Omental fat pad (tissue), 4 donors: Measurements from ENCODE around the gene TLK1. TPM values are rescaled to one million over a fixed set of nuclear protein-coding genes. Genes with fewer than 3 reads are reported as not detected.
"Not testable (repeated sequence)": the region's sequence is repeated elsewhere in the genome, so short reads cannot be mapped to it uniquely, and the experiment has no call there.

Experiments used
- ATAC-seq: fragments of 150-250 bp; one replicate; pipeline ENCODE4 v1.9.1; 2016; ENCODE audit warnings: mild to moderate bottlenecking, moderate library complexity; ENCODE audit not compliant: low FRiP score
- DNase-seq: peaks from one replicate; pipeline ENCODE4 v3.0.0-alpha.2; 2019; ENCODE audit warnings: low spot score
- total RNA-seq, 4 donors: library from RNA; depleted of rRNA; stranded (reverse); fragments of >200 nt; gene quantifications; one replicate each; pipeline ENCODE4 v1.1.0, GENCODE V29; 2016
- TF ChIP-seq, protein P1 (sequence below), 3 donors: fragments of 450-650 bp; IDR thresholded peaks; one replicate each; pipeline ENCODE4 v1.5.1; 2016 to 2017; ENCODE audit warnings: antibody characterized with exemption in 3 of 3, mild to moderate bottlenecking in 3 of 3, moderate library complexity in 2 of 3

TLK1 gene
- total RNA-seq, 4 donors from 2014 or later = 18.1 to 34.1 (median 27.3) TPM

DNA sequence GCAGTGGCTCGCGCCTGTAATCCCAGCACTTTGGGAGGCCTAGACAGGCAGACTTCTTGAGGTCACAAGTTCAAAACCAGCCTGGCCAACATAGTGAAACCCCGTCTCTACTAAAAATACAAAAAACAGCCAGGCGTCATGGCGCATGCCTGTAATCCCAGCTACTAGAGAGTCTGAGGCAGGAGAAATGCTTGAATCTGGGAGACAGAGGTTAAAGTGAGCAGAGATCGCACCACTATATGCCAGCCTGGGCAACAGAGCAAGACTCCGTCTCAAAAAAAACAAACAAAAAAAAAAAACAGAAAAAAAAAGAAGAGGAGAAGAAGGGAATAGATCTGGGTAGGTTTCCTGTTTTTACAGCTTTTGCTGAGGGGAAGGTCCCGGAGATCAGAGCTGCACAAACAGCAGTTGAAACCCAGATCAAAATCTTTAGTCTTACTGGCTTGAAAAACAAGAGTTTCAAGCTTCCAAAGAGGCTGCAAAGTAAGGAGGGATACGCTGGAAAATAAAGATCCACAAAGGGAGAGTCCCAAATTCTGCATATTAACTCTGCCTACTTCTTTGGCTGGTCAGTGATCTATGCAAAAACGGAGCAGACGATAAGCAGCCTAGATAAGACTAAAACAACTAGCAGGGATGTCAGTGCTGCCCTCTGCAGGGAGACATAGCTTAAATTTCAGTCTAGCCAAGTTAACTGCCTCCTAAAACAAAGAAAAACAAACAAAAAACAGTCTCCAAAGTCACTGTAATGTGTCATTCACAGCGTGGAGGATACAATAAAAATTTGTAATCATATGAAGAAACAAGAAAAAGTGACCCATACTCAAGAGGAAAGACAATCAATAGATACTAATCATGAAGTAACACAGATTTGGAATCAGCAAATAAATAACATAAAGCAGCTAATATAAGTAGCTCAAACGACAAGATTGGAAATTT is 74.1 kb downstream of the TLK1 start:
- no peak for DNase-seq
- TF ChIP-seq, protein P1, sequence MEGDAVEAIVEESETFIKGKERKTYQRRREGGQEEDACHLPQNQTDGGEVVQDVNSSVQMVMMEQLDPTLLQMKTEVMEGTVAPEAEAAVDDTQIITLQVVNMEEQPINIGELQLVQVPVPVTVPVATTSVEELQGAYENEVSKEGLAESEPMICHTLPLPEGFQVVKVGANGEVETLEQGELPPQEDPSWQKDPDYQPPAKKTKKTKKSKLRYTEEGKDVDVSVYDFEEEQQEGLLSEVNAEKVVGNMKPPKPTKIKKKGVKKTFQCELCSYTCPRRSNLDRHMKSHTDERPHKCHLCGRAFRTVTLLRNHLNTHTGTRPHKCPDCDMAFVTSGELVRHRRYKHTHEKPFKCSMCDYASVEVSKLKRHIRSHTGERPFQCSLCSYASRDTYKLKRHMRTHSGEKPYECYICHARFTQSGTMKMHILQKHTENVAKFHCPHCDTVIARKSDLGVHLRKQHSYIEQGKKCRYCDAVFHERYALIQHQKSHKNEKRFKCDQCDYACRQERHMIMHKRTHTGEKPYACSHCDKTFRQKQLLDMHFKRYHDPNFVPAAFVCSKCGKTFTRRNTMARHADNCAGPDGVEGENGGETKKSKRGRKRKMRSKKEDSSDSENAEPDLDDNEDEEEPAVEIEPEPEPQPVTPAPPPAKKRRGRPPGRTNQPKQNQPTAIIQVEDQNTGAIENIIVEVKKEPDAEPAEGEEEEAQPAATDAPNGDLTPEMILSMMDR (IDR thresholded peaks at IDR 0.05) = no peak
- ATAC-seq = no peak

DNA sequence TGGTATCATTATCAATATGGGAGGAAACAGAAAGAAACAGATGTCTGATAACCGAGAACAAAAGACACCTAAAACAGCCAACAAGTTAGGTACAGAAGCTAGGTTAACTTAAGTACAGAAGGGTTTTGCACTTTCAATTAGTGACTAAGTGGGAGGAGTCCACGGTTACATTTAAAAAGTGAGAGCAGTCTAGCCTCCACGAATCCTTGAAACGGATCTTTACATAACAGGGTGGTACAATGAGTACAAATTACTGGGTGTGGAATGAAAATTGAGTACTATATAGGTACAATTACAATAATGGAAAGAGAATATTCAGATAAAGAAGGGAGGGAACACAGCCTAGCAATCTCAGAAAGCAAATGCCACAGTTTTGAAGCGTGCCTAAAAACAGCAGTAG is 76.6 kb downstream of the TLK1 start:
- TF ChIP-seq, protein P1 (IDR thresholded peaks at IDR 0.05) = no peak
- DNase-seq (no peak), ATAC-seq (no peak)

DNA sequence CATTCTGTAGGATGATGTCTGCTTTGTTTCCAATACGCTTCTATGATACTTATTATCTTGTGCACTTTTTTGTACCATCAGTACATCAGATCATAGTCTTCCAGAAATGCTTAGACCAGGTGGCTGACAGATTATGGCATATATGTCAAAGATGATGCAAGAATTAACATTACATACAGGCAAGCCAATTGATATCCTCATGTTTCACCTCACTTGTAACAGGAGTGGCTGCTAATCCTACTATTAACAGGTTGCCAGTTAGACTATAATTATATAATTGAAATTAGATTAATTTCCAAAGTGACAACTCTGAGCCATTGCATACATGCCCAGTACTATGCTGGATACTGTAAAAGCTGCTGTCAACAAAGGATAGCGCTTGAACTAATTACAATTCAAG is 77.2 kb downstream of the TLK1 start:
- ATAC-seq (no peak), DNase-seq (no peak)
- TF ChIP-seq, protein P1 (IDR thresholded peaks at IDR 0.05) = no peak

DNA sequence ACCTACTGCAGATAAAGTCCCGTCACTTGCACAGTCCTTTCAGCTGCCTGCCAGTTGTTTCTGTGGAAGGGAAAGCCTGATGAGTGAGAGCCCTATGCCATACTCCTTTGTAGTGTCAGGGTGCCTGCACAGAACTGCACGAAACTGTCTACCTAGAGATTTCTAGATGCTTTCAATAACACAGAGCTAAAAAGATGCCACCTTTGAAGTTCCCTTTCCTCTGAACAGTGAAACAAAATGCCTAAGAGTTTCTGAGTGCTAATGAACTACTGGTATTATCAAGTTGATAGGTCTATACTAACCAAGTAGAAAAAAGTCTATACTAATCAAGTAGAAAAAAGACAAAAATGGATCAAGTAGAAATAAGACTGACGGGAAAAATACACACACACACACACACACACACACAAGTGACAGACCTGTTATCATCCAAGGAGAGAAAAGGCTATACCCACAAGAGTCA is 79.0 kb downstream of the TLK1 start:
- ATAC-seq = no peak
- DNase-seq = no peak
- TF ChIP-seq, protein P1 (IDR thresholded peaks at IDR 0.05) = no peak

DNA sequence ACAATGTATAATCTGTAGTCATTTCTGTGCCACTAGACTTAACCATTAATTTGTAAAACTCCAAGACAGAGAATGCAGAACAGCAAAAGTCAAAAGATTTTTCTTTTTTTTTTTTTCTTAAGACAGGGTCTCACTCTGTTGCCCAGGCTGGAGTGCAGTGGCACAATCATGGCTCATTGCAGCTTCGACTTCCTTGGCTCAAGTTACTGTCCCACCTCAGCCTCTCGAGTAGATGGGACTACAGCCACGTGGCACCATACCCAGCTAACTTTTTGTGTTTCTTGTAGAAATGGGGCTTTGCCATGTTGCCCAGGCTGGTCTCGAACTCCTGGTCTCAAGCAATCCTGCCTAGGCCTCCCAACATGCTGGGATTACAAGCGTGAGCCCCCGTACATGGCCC is 80.1 kb downstream of the TLK1 start:
- DNase-seq (no peak), ATAC-seq (no peak)
- TF ChIP-seq, protein P1 (IDR thresholded peaks at IDR 0.05) = no peak

DNA sequence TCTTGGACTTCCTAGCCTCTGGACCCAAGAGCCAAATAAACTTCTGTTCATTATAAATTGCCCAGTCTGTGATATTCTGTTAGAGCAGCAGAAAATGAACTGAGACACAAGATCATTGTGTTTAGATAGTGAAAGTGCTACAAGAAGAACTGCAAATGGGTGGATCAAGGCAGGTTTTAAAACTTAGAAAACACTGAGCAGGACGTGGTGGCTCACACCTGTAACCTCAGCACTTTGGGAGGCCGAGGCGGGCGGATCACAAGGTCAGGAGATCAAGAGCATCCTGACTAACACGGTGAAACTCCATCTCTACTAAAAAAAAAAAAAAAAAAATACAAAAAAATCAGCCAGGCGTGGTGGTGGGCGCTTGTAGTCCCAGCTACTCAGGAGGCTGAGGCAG is 84.3 kb downstream of the TLK1 start:
- not testable (repeated sequence) for DNase-seq, ATAC-seq

DNA sequence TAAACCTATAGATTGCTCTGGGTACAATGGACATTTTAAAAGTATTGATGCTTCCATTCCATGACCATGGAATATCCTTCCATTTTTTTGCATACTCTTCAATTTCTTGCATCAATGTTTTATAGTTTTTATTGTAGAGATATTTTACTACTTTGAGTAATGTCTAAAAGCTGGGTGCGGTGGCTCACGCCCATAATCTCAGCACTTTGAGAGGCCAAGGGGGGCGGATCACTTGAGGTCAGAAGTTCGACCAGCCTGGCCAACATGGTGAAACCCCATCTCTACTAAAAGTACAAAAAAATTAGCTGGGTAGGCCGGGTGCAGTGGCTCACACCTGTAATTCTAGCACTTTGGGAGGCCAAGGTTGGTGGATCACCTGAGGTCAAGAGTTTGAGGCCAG is 88.5 kb downstream of the TLK1 start:
- TF ChIP-seq, protein P1 (IDR thresholded peaks at IDR 0.05) = no peak
- ATAC-seq = no peak

More for the DNA sequence above, 88.5 kb downstream of the TLK1 start:
- no peak for DNase-seq
